ENCODE results near the gene CCDC7.

GRCh38 chr10:32911285-32912016 lies 465.5 kb downstream of the CCDC7 start:
- TF ChIP-seq CTCF (IDR thresholded peaks at IDR 0.05): no peak
- no peak for TF ChIP-seq POLR2A (IDR thresholded peaks at IDR 0.05; ENCODE audit: low read depth)
- peak in 1 of 2 donors; percentile 6 for TF ChIP-seq POLR2AphosphoS5 (IDR thresholded peaks at IDR 0.05)

Data from esophagus muscularis mucosa (tissue), 3 donors.